GM18526 (cell line): ENCODE data around the gene TSPAN14.

Experiments
- POLR2A ChIP-seq: IDR thresholded peaks from 3 replicates; pipeline ENCODE4 v1.6.1; 2011; ENCODE audit not compliant: insufficient read length; ENCODE audit errors: extremely low read depth

Gene TSPAN14

DNA sequence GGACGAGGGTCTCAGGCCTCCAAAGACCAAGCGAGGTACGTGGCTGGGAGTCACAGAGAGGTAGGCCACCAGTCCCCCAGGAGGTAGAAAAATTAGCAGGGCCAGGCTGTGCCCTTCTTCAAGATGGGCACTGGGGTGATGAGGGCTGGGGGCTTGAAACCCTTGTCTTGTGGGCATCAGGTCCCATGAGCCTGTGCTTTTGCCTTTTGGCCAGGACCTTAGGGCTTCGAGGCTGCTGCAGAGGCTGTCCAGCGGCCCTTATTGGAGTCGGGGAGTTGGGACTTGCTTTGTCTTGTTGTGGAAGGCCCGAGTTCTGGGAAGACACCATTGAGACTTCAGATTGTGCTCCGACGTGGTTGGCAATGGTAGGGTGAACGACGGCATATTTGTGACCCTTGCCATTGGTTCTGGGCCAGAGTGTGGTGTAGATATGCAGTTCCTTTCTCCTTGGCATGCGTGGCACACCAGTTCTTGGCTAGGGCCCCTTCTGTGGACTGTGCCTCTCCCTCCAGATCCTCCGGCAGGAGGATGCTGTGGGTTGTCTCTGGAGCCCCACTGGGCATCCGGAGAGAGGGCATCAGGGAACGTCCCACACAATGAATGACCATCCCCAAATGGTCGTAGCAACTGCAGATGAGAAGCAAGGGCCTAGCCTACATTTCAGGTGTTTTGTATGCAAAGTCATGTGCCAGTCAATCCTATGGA, 84.5 kb downstream of the TSPAN14 start:
- no peak for TF ChIP-seq POLR2A

DNA sequence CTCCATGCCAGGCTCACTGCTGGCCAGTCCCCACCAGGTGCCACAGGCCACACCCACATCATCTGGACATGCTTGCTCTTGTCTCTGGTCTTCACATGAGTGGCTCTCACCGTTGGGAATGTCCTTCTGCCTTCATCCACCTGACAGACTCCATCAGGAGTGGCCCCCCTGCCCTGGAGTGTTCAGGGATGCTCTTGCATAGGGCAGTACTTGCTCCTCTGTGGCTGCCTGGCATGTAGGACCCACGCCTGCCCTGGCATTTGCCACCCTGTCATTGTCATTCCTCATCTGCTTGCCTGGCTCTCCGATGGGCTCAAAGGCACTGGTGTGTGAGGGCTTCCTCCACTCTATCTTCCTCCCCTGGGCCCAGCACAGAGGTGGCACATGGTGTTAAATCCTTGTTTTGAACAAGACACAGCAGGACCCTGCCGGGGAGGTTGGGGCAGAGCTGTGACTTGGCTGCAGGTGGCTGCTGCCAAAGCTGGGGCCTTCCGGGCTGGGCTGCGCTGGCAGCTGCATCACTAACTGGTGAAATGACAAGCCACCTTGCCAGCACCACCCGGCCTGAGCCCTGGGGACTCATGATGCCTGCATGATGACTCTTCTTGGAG, 85.4 kb downstream of the TSPAN14 start:
- no peak for TF ChIP-seq POLR2A

DNA sequence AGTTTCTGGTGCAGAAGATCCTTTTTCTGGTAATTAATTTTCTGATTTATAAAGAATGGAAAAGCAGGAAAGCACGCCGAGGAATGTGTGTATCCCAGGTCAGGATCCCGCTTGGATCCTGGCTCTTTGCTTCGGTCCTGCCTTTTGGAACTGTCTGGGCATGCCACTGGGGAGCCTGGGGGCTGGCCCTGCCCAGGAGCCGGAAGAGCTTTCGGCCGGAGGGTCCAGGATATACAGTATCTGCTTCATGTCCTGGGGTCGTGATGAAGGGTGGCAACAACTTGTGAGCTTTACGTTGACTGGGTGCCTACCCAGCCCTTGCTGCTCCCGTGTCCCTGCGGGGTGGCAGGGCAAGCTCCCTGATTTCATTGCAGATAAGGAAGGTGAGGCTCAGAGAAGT, 86.0 kb downstream of the TSPAN14 start:
- no peak for TF ChIP-seq POLR2A

DNA sequence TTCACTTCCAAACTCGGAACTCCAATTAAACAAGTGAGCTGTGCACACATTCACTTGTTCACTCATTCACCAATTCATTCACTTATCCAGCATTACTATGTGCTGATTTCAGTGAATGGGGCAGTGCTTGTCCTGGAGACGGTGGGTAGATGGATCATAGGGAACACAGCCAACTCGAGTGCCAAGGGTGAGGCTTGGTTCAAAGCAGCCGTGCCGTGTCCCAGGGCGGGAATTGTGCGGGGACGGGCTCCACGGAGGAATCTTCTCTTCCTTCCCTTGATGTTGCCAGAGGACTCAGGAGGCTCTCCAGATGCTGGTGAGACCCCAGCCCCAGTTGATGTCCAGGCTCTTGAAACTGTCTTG, 86.5 kb downstream of the TSPAN14 start:
- TF ChIP-seq POLR2A: no peak

DNA sequence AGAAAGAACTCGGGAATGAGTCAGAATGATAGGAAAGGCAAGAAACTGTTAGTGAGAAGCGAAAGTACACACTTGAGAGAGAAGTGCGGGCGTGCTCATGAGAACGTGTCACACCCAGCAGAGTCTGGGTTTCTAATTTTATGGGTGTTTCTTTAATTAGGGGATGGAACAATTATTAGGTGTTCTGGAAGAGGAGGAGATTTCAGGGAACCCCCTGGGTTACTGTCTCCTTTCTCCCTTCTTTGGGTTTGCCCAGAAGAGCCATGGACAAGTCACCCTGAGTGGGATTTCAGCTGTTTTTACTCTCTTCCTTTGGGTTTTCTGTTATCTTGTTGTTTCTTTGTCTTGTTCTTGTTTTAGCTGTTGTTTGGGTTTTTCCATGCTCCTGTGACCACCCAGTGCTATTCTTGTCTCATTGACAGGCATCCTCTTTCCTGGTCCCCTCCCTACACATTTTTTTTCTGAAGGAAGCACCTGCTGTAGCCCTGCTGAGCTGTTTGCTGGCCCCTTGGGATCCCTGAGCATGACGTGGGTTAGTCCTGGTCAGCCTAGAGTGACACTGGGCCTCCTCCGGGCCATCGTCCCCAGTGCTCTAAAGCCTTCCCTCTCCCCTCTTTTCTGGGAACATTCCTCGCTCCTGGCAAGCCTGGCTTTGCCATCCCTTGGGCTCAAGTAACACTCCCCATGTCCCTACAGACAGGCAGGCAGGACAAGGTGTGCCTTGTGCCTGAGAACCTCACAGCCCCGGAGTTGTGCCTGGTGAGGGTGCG, 87.1 kb downstream of the TSPAN14 start:
- no peak for TF ChIP-seq POLR2A

DNA sequence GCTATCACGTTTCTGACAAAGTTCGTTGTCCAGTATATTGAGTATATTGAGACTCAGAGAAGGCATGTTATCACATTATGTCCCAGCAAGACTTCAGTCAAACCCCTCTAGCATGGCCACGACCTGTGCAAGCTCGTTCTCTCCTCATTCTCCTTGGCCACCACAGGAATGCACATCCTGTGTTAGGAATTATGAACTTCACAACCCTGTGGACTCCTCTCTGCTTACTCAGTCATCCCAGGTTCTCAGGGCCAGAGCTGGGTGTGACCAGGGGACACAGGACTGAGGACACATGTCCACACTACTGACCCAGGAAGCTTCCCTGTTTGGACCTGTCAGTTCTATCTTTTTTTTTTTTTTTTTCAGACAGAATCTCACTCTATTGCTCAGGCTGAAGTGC, 87.9 kb downstream of the TSPAN14 start:
- TF ChIP-seq POLR2A: no peak

DNA sequence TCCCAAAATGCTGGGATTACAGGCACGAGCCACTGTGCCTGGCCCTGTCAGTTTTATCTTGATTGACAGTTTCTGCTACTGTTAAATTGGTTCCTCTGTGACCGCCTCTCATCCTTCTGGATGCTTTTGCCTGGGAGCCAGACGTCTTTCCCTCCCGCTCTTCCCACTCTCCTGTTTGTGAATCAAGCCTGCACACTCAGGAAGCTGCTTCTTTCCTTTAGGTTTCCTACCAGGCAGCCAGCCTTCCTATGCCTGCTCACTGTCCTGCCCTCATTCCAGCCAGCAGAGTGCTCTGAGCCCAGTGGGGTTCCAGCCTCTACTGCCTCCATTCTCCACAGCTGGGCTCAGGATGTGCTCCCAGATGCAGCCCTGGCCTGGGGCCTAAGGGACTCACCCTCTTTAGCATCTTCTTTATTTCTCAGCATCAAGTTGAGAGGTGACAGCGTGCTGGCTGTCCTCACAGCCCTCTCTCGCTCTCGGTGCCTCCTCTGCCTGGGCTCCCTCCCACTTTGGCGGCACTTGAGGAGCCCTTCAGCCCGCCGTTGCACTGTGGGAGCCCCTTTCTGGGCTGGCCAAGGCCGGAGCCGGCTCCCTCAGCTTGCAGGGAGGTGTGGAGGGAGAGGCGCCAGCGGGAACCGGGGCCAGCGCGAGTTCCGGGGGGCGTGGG, 88.7 kb downstream of the TSPAN14 start:
- no peak for TF ChIP-seq POLR2A

DNA sequence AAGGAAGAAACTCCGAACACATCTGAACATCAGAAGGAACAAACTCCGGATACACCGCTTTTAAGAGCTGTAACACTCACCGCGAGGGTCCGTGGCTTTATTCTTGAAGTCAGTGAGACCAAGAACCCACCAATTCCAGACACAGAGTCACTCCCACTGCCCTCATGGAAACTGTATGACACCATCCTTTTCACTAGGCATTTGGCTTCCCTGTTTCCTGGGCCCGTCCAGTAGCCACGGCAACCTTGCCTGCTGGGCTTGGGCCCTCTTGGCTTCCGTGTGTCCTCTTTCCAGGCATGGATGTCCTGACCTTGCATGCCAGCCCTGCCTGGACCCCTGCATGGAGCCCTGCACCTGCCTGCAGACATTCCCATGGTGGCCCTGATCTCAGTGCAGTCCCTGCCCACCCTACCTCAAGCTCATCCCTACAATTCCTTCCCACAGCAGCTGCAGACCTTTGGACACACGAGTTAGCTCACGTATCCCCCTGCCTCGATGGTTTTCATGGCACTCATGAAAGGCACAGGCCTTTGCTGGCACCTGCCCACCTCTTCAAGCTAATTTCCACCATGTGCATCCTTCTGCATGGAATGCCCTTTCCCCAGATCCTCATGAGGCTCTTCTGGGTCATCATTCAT, 90.3 kb downstream of the TSPAN14 start:
- no peak for TF ChIP-seq POLR2A

DNA sequence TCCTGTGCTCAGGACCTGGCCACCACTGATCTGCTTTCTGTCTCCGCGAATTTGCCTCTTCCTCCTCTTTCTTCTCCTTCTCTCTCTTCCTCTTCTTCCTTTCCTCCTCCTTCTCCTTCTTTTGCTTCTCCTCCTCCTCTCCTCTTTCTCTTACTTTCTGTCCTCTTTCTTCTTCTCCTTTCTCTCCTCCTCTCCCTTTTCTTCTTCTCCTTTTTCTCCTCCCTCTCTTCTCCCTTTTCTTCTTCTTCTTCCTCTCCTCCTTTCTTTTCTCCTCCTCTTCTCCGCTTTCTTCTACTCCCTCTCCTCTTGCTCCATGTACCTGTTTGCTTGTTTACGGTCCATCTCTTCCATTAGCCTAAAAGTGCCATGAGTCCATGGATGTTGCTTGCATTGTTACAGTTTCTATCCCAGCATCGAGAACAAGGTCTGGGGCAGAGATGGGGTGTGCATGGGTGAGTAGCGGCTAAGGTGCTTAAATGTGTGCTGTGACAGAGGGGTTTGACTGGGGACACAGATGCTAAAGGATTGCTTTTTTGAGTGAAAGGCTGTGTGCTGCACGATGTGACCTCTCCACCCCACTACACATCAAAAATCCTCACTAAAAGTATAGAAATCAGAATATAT, 91.3 kb downstream of the TSPAN14 start:
- no peak for TF ChIP-seq POLR2A

DNA sequence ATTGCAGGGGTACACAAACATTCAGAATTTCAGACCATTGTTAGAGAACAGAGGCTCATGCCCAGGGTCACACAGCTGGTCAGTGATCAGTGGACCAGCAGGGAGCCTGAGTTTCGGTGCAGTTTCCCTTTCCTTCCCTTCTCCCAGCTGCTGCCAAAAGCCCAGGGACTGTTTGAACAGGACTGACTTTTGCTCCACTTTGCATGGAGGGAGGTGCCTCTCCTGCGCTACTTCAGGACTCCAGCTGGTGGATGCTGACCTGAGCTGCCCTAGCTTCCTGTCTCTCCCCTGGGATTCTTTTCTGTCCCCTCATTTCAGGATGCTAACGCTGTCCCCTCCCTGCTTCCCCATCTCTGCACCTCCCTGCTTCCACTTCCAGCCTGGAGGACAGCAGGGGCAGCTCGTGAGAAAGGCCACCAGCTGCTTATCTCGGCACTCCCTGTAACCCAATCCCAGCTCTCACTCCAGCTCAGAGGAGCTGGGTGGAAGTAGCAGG, 98.1 kb downstream of the TSPAN14 start:
- TF ChIP-seq POLR2A: no peak

DNA sequence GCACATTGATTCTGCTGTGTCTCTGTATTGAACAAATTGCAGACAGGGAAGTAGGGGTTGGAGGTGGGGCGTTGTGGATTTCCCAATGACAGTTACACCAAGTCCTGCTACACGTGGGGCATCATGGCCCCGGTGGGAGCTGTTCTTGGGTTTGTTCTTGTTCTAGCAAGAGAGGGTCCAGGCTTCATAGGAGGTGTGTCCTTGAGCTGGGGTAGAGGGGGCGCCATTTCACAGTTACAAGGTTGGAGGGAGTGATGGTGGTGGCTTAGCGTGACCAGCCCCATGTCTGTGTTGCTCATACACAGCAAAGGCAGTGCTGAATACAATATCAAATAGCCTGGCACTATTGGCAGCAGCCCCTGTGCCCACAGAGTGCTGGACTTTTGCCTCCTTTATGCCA, 99.3 kb downstream of the TSPAN14 start:
- TF ChIP-seq POLR2A: no peak

DNA sequence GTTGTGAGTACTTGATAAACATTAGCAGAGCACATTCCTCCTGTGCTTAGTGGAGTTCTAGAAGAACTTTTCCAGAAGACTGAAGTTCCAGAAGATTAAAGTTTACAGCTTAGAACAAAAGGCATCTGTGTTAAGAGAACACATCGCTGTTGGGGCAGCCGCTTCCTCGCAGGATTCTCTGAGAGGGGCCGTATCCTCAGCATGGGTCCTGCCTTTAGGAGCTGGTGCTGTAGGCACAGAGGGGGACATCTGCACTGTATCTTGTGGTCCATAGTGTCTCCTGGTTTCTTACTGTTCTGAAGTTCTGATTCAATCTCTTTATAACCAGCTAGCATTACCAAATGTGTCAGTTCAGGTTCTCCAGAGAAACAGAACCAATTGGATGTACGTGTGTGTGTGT, 99.9 kb downstream of the TSPAN14 start:
- no peak for TF ChIP-seq POLR2A

DNA sequence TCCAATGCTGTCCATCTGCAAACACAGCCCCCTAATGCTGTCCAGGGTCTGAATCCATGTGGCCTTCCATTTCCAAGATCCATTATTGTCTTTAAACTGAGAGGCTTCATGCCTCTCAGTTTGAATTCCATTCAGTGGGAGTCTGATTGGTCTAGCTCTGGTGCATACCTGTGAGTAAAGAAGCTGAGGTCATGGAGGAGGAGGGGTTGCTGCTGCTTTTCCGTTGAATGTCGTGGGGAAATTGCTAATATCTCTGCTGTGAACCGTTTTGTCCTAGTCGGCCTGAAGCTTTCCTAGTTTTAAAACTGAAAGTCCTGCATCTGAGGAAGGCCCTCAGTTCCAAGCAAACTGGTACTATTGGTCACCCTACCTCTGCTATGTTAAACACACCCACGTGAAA, 101.3 kb downstream of the TSPAN14 start:
- no peak for TF ChIP-seq POLR2A

DNA sequence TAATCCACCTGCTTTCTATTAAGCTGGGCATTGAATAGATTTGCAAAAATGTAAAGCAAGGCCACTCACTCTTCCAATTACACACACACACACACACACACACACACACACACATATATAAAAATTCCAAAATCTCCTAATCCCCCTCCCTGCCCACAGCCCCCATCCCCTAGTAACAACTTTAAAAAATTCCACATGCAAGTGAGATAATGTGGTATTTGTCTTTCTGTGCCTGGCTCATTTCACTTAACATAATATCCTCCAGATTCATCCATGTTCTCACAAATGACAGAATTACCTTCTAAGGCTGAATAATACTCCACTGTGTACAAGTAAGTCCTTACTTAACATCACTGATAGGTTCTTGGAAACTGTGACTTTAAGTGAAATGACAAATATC, 107.8 kb downstream of the TSPAN14 start:
- TF ChIP-seq POLR2A: no peak

DNA sequence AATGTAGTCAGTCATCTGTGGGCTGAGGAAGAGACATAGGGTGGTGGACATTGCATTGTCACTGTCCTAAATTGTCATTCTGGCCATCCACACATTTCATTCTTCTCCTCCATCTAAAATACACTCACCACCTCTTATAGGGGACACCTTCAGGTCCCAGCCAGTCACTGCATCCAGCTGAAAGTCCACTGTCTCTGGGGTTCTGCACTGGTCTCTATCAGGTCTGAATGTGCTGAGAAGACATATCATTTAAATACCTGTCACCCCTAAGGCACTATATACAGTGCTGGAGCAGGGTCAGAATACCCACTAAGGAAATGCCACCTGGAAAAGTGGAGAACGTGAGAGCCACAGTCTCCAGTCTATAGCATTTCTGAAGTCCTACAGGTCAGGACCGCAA, 113.2 kb downstream of the TSPAN14 start:
- no peak for TF ChIP-seq POLR2A
